Stimulated activated CD8-positive, alpha-beta memory T cell treated with anti-CD3 and anti-CD28 coated beads, Interleukin-7, amount 100 ng/mL, for 1 hour (primary cell): ENCODE results near the gene KCNK17.
A peak's percentile ranks its signal among the peaks of the same experiment; 100 is the strongest.

Experiments used
- DNase-seq, 2 donors: peaks; one replicate each; pipeline ENCODE4 v3.0.0-alpha.2; 2020; ENCODE audit warnings: low read depth in 2 of 2

KCNK17 gene

GRCh38 chr6:39314273-39314795 lies at the start of gene KCNK17:
Gene KCNK17, minus strand, starts transcription at chr6:39314419. Its CDS starts 99 bp downstream, at chr6:39314320.
- no peak for DNase-seq

GRCh38 chr6:39363280-39363679 lies 49.1 kb upstream of the KCNK17 start:
- no peak for DNase-seq

- DNase-seq = no peak
These were observed 48.3 kb upstream of the KCNK17 start for GRCh38 chr6:39362487-39362865.

GRCh38 chr6:39361657-39362486 lies 47.7 kb upstream of the KCNK17 start:
- DNase-seq = peak in 1 of 2 donors; percentile 12

DNA sequence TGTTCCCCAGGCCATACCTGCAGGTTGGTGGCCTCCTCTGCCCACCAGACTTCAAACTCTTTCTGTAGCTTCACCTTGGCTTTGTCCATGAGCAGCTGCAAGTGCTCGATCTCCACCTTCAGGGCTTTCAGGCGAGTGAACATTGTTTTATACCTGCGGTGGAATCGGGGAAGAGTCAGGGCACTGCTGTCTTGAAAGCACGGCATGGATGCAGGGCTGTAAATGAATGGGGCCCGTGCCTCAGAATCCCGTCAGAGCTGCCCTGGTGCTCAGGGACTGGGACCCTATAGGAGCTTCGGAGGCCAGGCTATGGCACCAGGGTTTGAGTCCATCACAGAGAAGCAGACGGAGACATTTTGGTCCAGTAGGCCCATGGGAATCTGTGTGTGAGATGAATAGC lies 46.2 kb upstream of the KCNK17 start:
- no peak for DNase-seq

DNA sequence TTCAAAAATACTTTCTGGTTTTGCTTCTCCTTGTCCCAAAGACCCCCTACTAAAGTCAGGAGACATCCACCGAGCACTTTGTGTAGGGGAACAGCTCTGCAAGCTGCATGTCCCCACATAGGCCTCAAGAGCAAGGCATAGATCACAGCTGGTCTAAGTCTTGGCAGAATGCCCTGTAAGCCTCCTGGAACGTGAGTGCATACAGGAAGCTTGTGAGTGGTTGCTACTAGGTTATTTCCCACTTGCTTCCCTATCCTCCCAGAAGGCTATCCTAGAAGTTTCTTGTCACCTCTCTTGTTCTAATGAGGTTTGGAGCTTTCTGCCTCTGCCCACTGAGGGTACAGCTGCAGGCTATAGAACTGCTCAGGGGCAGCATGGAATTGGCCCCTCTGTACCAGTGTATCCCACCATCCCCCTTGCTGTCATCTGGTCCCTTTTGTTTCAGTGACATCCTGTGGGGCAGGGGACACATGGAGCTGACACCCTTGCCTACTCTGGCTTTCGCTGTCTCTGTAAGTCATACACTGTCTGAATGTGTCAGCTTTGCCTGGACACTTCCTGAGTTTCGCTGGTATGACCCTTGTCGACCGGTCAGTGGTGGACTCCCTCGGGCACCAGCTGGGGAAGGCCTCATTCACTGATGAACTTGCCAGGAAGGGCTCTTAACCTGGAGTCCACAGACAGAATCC lies 43.9 kb upstream of the KCNK17 start:
- no peak for DNase-seq

DNA sequence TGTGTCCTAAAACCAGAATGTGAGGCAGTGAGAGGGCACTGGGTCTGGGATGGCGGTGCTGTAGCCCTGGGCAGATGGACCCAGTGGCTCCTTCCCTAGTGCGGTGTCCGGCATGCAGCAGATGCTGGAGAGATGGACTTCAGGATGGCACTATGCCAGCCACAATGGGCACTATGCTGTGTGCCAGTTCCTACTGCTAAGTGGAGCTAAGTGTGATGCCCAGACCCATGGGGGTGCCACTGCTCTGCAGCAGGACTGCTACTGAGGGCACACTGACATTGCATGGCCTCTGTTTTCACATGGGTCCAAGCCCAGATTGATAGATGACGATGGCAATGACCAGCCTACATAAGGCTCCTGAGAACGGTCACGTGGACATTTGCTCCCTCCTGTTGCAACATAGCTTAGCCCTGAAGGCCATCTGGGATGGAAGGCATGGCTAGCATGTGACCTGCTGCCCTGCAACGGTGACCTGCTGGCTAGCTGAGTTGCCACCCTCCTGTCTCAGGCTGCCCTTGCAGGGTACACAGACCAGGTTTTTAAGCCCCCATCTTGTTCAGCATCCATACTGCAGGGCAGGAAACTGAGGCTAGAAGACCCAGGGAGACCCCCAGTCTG lies 39.6 kb upstream of the KCNK17 start:
- DNase-seq = no peak

DNA sequence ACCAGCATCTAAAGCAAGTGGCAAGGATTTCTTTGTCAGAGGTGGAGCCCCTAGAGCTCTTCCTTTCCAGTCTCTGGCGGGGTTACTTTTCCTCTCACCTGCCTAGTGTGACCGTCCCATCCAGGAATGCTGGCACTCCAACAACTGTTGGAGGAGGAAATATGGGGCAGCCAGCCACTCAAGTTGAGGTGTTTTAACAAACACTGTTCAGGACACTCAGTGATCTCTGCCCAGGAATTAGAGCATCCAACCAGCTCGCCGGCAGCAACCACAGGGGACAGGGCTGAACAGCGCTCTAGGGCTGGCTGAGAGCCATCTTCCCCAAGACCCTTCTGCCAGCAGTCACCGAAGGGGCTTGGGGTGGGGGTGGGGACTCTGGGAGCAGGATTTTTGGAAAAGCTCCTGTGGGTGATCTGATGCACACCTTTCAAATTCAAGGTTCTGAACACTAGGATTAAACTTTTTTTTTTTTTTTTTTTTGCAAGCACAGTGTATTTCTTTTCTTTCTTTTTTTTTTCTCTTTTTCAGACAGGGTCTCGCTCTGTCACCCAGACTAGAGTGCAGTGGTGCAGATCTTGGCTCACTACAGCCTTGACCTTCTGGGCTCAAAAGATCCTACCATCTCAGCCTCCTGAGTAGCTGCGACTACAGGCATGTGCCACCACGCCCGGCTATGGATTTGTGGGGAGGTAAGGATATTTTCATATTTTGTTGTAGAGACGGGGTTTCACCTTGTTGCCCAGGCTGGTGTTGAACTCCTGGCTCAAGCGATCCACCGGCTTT lies 36.7 kb upstream of the KCNK17 start:
- no peak for DNase-seq

DNA sequence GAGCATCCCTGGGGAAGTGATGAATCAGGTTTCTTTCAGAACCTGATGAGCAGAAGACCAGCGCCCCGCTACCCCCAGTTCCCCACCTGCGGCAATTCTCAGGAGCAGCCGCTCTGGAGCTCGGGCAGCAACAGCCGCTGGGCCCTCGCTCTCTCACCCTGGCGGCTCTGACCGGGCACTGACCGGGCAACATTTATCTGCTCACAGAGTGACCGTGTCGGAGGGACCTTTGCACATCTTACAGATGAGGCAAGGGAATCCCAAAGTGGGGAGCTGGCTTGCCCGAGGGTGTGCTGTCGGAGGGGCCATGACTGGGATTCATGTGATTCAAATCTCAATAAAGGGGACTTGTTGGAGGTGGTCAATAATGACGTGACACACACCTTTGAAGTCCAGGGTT lies 34.5 kb upstream of the KCNK17 start:
- no peak for DNase-seq

- DNase-seq = peak; percentile 7 to 28
These were observed 33.8 kb upstream of the KCNK17 start for GRCh38 chr6:39347906-39348585.

DNA sequence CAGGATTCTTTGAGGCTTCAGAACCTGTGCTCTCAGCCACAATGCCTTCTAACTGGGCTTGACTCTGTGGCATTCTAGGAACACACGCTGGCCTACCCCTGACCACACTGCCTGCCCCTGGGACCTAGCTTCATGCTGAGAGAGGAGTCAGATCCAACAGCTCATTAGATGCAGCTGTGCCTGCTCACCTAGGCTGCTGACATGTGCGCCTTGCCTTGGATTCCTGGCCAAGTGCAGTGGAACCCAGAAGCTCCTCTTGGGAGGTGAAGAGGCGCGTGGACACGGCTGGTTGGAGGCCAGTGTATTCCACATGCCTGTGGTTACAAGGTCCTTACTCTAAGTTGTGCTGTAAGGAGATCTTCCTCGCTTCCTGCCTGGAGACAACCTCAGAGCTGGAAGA lies 33.0 kb upstream of the KCNK17 start:
- no peak for DNase-seq

- DNase-seq = no peak
These were observed 30.6 kb upstream of the KCNK17 start for GRCh38 chr6:39344821-39345280.

DNA sequence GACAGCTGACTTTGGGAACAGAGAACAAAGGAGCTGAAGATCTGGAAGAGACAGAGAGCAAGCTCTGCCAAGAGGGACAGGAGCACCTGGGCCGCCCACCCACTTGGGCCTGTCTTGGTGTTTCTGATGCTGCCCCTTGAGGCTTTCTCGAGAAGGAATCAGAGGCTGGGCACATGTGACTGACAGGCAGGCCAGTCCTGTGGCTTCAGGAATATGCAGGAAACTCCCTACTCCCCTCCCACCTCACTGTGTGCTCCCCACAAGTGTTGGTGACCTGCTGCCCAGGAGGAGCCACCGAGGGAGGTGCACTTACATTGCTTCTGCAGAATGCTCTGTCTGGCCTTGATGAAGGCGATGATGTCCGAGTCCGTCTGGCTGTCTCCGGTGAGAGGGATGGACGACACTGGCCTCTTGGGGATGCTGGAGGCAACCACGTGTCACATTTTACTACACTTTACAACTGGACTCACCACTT lies 29.2 kb upstream of the KCNK17 start:
- no peak for DNase-seq

- DNase-seq = no peak
These were observed 28.6 kb upstream of the KCNK17 start for GRCh38 chr6:39342692-39343395.

- no peak for DNase-seq
These were observed 27.7 kb upstream of the KCNK17 start for GRCh38 chr6:39341937-39342336.

GRCh38 chr6:39341352-39341751 lies 27.1 kb upstream of the KCNK17 start:
- DNase-seq = no peak

GRCh38 chr6:39339868-39340550 lies 25.8 kb upstream of the KCNK17 start:
- DNase-seq = no peak

- DNase-seq = no peak
These were observed 25.1 kb upstream of the KCNK17 start for GRCh38 chr6:39339096-39339867.

DNA sequence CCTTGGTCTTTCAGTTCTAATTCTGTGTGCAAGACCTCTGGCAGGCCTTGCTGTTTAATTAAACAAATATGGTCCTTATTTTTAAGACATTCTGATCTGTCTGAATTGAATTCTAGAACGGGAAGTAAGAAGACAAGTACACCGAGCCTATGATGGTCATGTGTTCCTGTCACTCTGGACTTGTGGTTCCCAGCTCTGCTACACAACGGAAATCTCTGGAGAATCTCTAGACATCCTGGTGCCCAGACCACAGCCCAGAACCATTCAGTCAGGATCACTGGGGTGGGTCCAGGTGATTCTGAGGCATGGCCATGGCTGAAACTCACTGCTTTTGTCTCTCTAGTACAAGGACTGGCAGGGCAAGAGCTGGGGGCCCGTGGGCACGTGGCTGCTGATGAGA lies 24.2 kb upstream of the KCNK17 start:
- DNase-seq = no peak
